OCI-LY7 (cell line): ENCODE measurements around the gene CD22. TPM values are rescaled to one million over a fixed set of nuclear protein-coding genes. Genes with fewer than 3 reads are reported as not detected.
"Not testable (repeated sequence)": the region's sequence is repeated elsewhere in the genome, so short reads cannot be mapped to it uniquely, and the experiment has no call there.

ENCODE experiments used
- BruUV-seq: library from RNA; stranded (reverse); fragments of 400-500 nt; replicated peaks from 2 replicates; lab custom pipeline; 2021; lab: Mats Ljungman, UMichigan
- CTCF ChIA-PET: fragments of 300-600 bp; sonication (Branson Sonifier 250); formaldehyde crosslinking; loops from one replicate; lab custom pipeline; 2022; ENCODE audit warnings: antibody characterized with exemption; ENCODE audit not compliant: unreplicated experiment; lab: Charles Lee
- POLR2A ChIA-PET: fragments of 300-600 bp; sonication (Branson Sonifier 250); formaldehyde crosslinking; loops from one replicate; lab custom pipeline; 2022; ENCODE audit warnings: antibody characterized with exemption; lab: Charles Lee
- DNase-seq: peaks from one replicate; pipeline ENCODE4 v3.0.0-alpha.2; 2015; ENCODE audit warnings: low spot score
- H2AFZ ChIP-seq: fragments of 200-600 bp; sonication (generic), shearing (Covaris generic); 2 replicates; pipeline ENCODE4 v1.6.1; 2014; ENCODE audit warnings: mild to moderate bottlenecking, antibody characterized with exemption, low read length, moderate library complexity
- H3K27ac ChIP-seq: fragments of 200-600 bp; sonication (generic); 2 replicates; pipeline ENCODE4 v1.5.1; 2014; ENCODE audit warnings: mixed run types, low read depth, mild to moderate bottlenecking, moderate library complexity, low read length, inconsistent platforms; ENCODE audit not compliant: poor library complexity, severe bottlenecking
- H3K36me3 ChIP-seq: fragments of 200-600 bp; sonication (generic); 2 replicates; pipeline ENCODE4 v1.6.1; 2014; ENCODE audit warnings: mild to moderate bottlenecking, antibody characterized with exemption, low read length, moderate library complexity, mixed read lengths; ENCODE audit not compliant: insufficient read depth
- H3K4me1 ChIP-seq: fragments of 200-600 bp; sonication (generic); 2 replicates; pipeline ENCODE4 v1.5.1; 2014; ENCODE audit warnings: mild to moderate bottlenecking, low read length; ENCODE audit not compliant: insufficient read depth, poor library complexity, severe bottlenecking
- H3K4me2 ChIP-seq: fragments of 200-600 bp; sonication (generic); 2 replicates; pipeline ENCODE4 v1.6.1; 2014; ENCODE audit warnings: mild to moderate bottlenecking, low read length
- H3K4me3 ChIP-seq: fragments of 200-600 bp; sonication (generic); 2 replicates; pipeline ENCODE4 v1.5.1; 2014; ENCODE audit warnings: mild to moderate bottlenecking, low read depth, low read length; ENCODE audit not compliant: poor library complexity, severe bottlenecking
- H3K79me2 ChIP-seq: fragments of 200-600 bp; sonication (generic); 2 replicates; pipeline ENCODE4 v1.6.1; 2016; ENCODE audit warnings: low read depth, mild to moderate bottlenecking, low read length, moderate library complexity, mixed read lengths; ENCODE audit not compliant: insufficient read depth
- H3K9me2 ChIP-seq: fragments of 200-600 bp; sonication (generic); 2 replicates; pipeline ENCODE4 v1.6.1; 2016; ENCODE audit warnings: mild to moderate bottlenecking, low read length, mixed read lengths; ENCODE audit not compliant: insufficient read depth
- H3K9me3 ChIP-seq: fragments of 200-600 bp; sonication (generic); 2 replicates; pipeline ENCODE4 v1.6.1; 2014; ENCODE audit warnings: mild to moderate bottlenecking, mixed run types, low read length, mixed read lengths
- H4K20me1 ChIP-seq: fragments of 200-600 bp; sonication (generic); 2 replicates; pipeline ENCODE4 v1.6.1; 2014; ENCODE audit warnings: mild to moderate bottlenecking, antibody characterized with exemption, low read length, moderate library complexity, mixed read lengths; ENCODE audit not compliant: insufficient read depth
- CTCF ChIP-seq: fragments of 200-600 bp; sonication (generic); conservative IDR thresholded peaks from 2 replicates; pipeline ENCODE4 v1.5.1; 2014; ENCODE audit warnings: mild to moderate bottlenecking, antibody characterized with exemption, low read length, moderate library complexity, mixed read lengths
- EZH2phosphoT487 ChIP-seq: fragments of 200-600 bp; sonication (generic); IDR thresholded peaks from 2 replicates; pipeline ENCODE4 v1.6.1; 2018; ENCODE audit warnings: low read depth, borderline replicate concordance, mild to moderate bottlenecking, mixed run types, antibody characterized with exemption, low read length, moderate library complexity, mixed read lengths
- intact Hi-C: fragments of 100-400 bp; cut with micrococcal nuclease; formaldehyde crosslinking; loops from one replicate; pipeline ENCODE4 v1.10.0; 2022; ENCODE audit not compliant: unreplicated experiment
- total RNA-seq, 2 experiments: library from RNA; depleted of rRNA in 1 of 2; stranded (reverse); fragments of >200 nt in 1 of 2; shearing (Covaris generic) in 1 of 2; gene quantifications; 2 replicates each; pipeline ENCODE4 v1.2.3, GENCODE V29; 2014 to 2022

CD22 gene
- total RNA-seq, 2 experiments from 2014 or later = 413 to 972 TPM

- no peak overlapping the region for H2AFZ ChIP-seq
- H3K4me2 ChIP-seq = no peak overlapping the region
- no peaks in the 10 kb centered on the region for H4K20me1 ChIP-seq
- no peaks in the 10 kb centered on the region for H3K9me2 ChIP-seq
- H3K27ac ChIP-seq = no peak overlapping the region
- no peak for DNase-seq
- intact Hi-C loops = no loop called here
- no peaks in the 10 kb centered on the region for H3K9me3 ChIP-seq
- H3K4me3 ChIP-seq = no peak overlapping the region
- no peaks in the 10 kb centered on the region for H3K4me1 ChIP-seq
- no peaks in the 10 kb centered on the region for H3K79me2 ChIP-seq
- TF ChIP-seq EZH2phosphoT487 = no peak
- ChIA-PET POLR2A (no interaction called here), CTCF (no interaction called here)
- H3K36me3 ChIP-seq = no peaks in the 10 kb centered on the region
- BruUV-seq = no TSS peak
Measured at GRCh38 chr19:35375505-35376307, 46.7 kb downstream of the CD22 start.

- Histone ChIP-seq H3K27ac (no peak overlapping the region), H3K4me2 (no peak overlapping the region), H3K9me2 (no peaks in the 10 kb centered on the region), H4K20me1 (no peaks in the 10 kb centered on the region), H3K4me1 (no peaks in the 10 kb centered on the region), H3K4me3 (no peak overlapping the region), H3K36me3 (no peaks in the 10 kb centered on the region), H2AFZ (no peak overlapping the region), H3K79me2 (no peaks in the 10 kb centered on the region), H3K9me3 (no peaks in the 10 kb centered on the region)
- intact Hi-C loops = no loop called here
- no peak for TF ChIP-seq CTCF
- no peak for TF ChIP-seq EZH2phosphoT487
- ChIA-PET CTCF (no interaction called here), POLR2A (interaction anchor here (0.7 to 1.7 kb wide), 4 partner anchors 60 to 209 kb away, joined by 3 read pairs; no protein-coding TSS in a partner anchor)
- no TSS peak for BruUV-seq
- no peak for DNase-seq
Measured at GRCh38 chr19:35377656-35378055, 48.7 kb downstream of the CD22 start.

- Histone ChIP-seq H3K9me2 (no peaks in the 10 kb centered on the region), H3K9me3 (no peaks in the 10 kb centered on the region), H3K36me3 (no peaks in the 10 kb centered on the region), H3K27ac (no peak overlapping the region), H3K79me2 (no peaks in the 10 kb centered on the region), H3K4me1 (no peaks in the 10 kb centered on the region), H4K20me1 (no peaks in the 10 kb centered on the region), H3K4me3 (no peak overlapping the region), H3K4me2 (no peak overlapping the region), H2AFZ (no peak overlapping the region)
- intact Hi-C loops = no loop called here
- TF ChIP-seq CTCF = no peak
- TF ChIP-seq EZH2phosphoT487 = no peak
- DNase-seq = no peak
- ChIA-PET POLR2A (interaction anchor here (1.7 kb wide), 1 partner anchor 60 kb away, joined by 3 read pairs; no protein-coding TSS in a partner anchor), CTCF (no interaction called here)
- no TSS peak for BruUV-seq
Measured at GRCh38 chr19:35378356-35378755, 49.4 kb downstream of the CD22 start.

DNA sequence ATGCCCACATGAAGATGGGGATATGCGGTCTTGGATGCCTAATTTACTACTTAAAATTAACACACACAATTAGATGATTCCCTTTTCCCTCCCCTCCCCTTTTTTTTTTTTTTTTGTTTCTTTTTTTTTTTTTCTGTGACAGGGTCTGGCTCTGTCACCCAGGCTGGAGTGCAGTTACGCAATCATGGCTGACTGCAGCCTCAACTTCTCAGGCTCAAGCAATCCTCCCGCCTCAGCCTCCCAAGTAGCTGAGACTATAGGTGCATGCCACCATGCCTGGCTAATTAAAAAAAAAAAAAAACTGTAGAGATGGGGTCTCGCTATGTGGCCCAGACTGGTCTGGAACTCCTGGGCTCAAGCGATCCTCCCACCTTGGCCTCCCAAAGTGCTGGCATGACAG is 50.6 kb downstream of the CD22 start:
- POLR2A ChIA-PET, H3K36me3 ChIP-seq, BruUV-seq, H3K79me2 ChIP-seq, H4K20me1 ChIP-seq, H3K4me3 ChIP-seq, intact Hi-C loops, H2AFZ ChIP-seq, H3K27ac ChIP-seq, CTCF ChIA-PET, H3K4me2 ChIP-seq, H3K9me2 ChIP-seq, DNase-seq, H3K4me1 ChIP-seq, H3K9me3 ChIP-seq: not testable (repeated sequence)
